Keratinocyte (primary cell): ENCODE measurements around the gene CADM2. TPM values are rescaled to one million over a fixed set of nuclear protein-coding genes. Genes with fewer than 3 reads are reported as not detected.

Source experiments
- DNase-seq: peaks from one replicate; pipeline ENCODE4 v3.0.0-alpha.2; 2011; ENCODE audit warnings: low read depth, missing footprints, low spot score
- FAIRE-seq: peaks from 2 replicates; lab custom pipeline; 2011; peaks lifted over from hg19 to GRCh38; lab: Jason Lieb, UNC
- H2AFZ ChIP-seq: 2 replicates; pipeline ENCODE4 v1.6.0; 2012; ENCODE audit warnings: low read length, control low read depth, inconsistent platforms; ENCODE audit not compliant: control insufficient read depth
- H3K27ac ChIP-seq: 2 replicates; pipeline ENCODE4 v1.5.1; 2011; ENCODE audit warnings: low read length; ENCODE audit not compliant: control insufficient read depth, insufficient read depth
- H3K27me3 ChIP-seq: 3 replicates; pipeline ENCODE4 v1.6.0; 2011; ENCODE audit warnings: low read length; ENCODE audit not compliant: control insufficient read depth, insufficient read depth; ENCODE audit errors: extremely low read depth
- H3K36me3 ChIP-seq, 2 experiments: 2 replicates in 1 of 2; 3 replicates in 1 of 2; pipeline ENCODE4 v1.5.1; 2011; ENCODE audit warnings: low read length in 2 of 2, mild to moderate bottlenecking in 1 of 2; ENCODE audit not compliant: control insufficient read depth in 2 of 2, insufficient read depth in 2 of 2; ENCODE audit errors: extremely low read depth in 1 of 2
- H3K4me1 ChIP-seq: 3 replicates; pipeline ENCODE4 v1.5.1; 2011; ENCODE audit warnings: low read length; ENCODE audit not compliant: control insufficient read depth, insufficient read depth; ENCODE audit errors: extremely low read depth
- H3K4me2 ChIP-seq: 3 replicates; pipeline ENCODE4 v1.6.0; 2011; ENCODE audit warnings: low read depth, low read length; ENCODE audit not compliant: control insufficient read depth, insufficient read depth; ENCODE audit errors: extremely low read depth
- H3K4me3 ChIP-seq, 3 experiments: fragments of 200-600 bp in 1 of 3; sonication (generic) in 1 of 3; 2 replicates in 2 of 3; 3 replicates in 1 of 3; pipeline ENCODE4 v1.5.1; 2011 to 2016; ENCODE audit warnings: low read length in 3 of 3, mild to moderate bottlenecking in 3 of 3, control low read depth in 2 of 3, inconsistent platforms in 1 of 3, low read depth in 1 of 3, mixed read lengths in 1 of 3, mixed run types in 1 of 3, moderate library complexity in 1 of 3; ENCODE audit not compliant: control insufficient read depth in 2 of 3, insufficient read depth in 2 of 3; ENCODE audit errors: extremely low read depth in 1 of 3
- H3K79me2 ChIP-seq: 2 replicates; pipeline ENCODE4 v1.6.0; 2012; ENCODE audit warnings: low read length; ENCODE audit not compliant: control insufficient read depth, insufficient read depth
- H3K9ac ChIP-seq: 3 replicates; pipeline ENCODE4 v1.6.0; 2011; ENCODE audit warnings: low read length; ENCODE audit not compliant: control insufficient read depth, insufficient read depth; ENCODE audit errors: extremely low read depth
- H3K9me1 ChIP-seq: 3 replicates; pipeline ENCODE4 v1.6.0; 2011; ENCODE audit warnings: low read length; ENCODE audit not compliant: control insufficient read depth, insufficient read depth; ENCODE audit errors: extremely low read depth
- H3K9me3 ChIP-seq: 2 replicates; pipeline ENCODE4 v1.5.1; 2012; ENCODE audit warnings: low read depth, low read length; ENCODE audit not compliant: control insufficient read depth
- H4K20me1 ChIP-seq: 3 replicates; pipeline ENCODE4 v1.6.0; 2011; ENCODE audit warnings: low read length; ENCODE audit not compliant: control insufficient read depth, insufficient read depth; ENCODE audit errors: extremely low read depth
- EZH2 ChIP-seq: IDR thresholded peaks from one replicate; pipeline ENCODE4 v1.6.1; 2012; ENCODE audit warnings: inconsistent platforms, mild to moderate bottlenecking, low read length, moderate library complexity
- dilution Hi-C: fragments of 300-500 bp; cut with MboI; formaldehyde crosslinking; loops from one replicate; pipeline ENCODE4 v1.7.0; 2020; ENCODE audit warnings: low sequenced_read_pairs; ENCODE audit not compliant: extremely low pct_ligation_motif_present
- polyA plus RNA-seq, 5 experiments: library from polyadenylated mRNA; depleted of rRNA in 3 of 5; stranded (reverse) in 3 of 5; stranded (forward) in 1 of 5; unstranded in 1 of 5; fragments of >200 nt; gene quantifications; 1 replicate in 1 of 5; 2 replicates in 3 of 5; 3 replicates in 1 of 5; pipeline versions ENCODE4 v1.2.1 to v1.2.3, GENCODE V29; 2011 to 2012; ENCODE audit warnings: missing spikeins in 2 of 5, low read depth in 1 of 5, low replicate concordance in 1 of 5
- TF ChIP-seq, protein P1 (sequence below), 3 experiments: IDR thresholded peaks in 1 of 3; conservative IDR thresholded peaks in 1 of 3; optimal IDR thresholded peaks in 1 of 3; 2 replicates in 2 of 3; 3 replicates in 1 of 3; pipeline versions ENCODE3 to v1.5.1; 2011; ENCODE audit warnings: low read length in 3 of 3, mild to moderate bottlenecking in 3 of 3, moderate library complexity in 2 of 3, control low read depth in 1 of 3, inconsistent platforms in 1 of 3; ENCODE audit not compliant: insufficient read depth in 2 of 3; ENCODE audit errors: extremely low read depth in 1 of 3

The CADM2 gene
- polyA plus RNA-seq, 1 donor (not counting 4 experiments of a cell fraction or from before 2014, with no cell fraction given) = not detected

DNA sequence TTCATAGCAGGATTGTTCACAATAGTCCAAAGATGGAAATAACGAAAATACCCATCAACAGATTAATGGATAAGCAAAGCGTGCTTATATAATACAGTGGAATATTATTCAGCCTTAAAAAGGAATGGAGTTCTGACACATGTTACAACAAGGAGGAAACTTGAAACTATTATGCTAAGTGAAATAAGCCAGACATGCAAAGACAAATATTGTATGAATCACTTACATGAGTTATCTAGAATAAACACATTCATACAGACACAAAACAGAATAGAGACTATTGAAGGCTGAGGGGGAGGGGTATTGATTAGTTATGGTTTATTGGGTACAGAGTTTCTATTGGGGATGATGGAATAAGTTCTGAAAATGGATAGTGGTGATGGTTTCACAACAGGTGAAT, 438.6 kb downstream of the CADM2 start:
- no peaks in the 10 kb centered on the region for H3K9me1 ChIP-seq
- no peaks in the 10 kb centered on the region for H3K4me1 ChIP-seq
- H4K20me1 ChIP-seq = no peaks in the 10 kb centered on the region
- FAIRE-seq (no peak), DNase-seq (no peak)
- no peak overlapping the region for H3K4me3 ChIP-seq
- dilution Hi-C loops = no loop called here
- H3K9ac ChIP-seq = no peak overlapping the region
- no peaks in the 10 kb centered on the region for H3K9me3 ChIP-seq
- no peak overlapping the region for H3K4me2 ChIP-seq
- H3K36me3 ChIP-seq = no peaks in the 10 kb centered on the region
- H2AFZ ChIP-seq = no peak overlapping the region
- H3K27ac ChIP-seq = no peak overlapping the region
- TF ChIP-seq, protein P1, sequence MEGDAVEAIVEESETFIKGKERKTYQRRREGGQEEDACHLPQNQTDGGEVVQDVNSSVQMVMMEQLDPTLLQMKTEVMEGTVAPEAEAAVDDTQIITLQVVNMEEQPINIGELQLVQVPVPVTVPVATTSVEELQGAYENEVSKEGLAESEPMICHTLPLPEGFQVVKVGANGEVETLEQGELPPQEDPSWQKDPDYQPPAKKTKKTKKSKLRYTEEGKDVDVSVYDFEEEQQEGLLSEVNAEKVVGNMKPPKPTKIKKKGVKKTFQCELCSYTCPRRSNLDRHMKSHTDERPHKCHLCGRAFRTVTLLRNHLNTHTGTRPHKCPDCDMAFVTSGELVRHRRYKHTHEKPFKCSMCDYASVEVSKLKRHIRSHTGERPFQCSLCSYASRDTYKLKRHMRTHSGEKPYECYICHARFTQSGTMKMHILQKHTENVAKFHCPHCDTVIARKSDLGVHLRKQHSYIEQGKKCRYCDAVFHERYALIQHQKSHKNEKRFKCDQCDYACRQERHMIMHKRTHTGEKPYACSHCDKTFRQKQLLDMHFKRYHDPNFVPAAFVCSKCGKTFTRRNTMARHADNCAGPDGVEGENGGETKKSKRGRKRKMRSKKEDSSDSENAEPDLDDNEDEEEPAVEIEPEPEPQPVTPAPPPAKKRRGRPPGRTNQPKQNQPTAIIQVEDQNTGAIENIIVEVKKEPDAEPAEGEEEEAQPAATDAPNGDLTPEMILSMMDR (optimal IDR thresholded peaks at IDR 0.05 in 1 of 3, IDR thresholded peaks at IDR 0.05 in 1 of 3, conservative IDR thresholded peaks at IDR 0.05 in 1 of 3; ENCODE audit: extremely low read depth in 1 of 3, insufficient read depth in 2 of 3, low read length in 3 of 3) = no peak
- no peak for TF ChIP-seq EZH2
- no peaks in the 10 kb centered on the region for H3K27me3 ChIP-seq
- H3K79me2 ChIP-seq = no peaks in the 10 kb centered on the region

DNA sequence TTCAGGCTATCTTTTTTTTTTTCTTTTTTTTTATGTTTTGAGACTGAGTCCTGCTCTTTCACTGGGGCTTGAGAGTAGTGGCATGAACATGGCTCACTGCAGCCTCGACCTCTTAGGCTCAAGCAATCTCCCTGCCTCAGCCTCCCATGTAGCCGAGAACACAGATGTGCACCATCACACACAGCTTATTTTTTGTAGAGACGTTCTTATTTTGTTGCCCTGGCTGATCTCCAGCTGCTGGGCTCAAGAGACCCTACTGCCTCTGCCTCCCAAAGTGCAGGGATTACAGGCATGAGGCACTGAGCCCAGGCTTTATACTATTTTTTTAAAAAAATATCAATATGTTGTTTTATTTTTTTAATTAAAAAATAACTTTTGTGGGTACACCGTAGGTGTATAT, 467.3 kb downstream of the CADM2 start:
- no peaks in the 10 kb centered on the region for H3K9me1 ChIP-seq
- H3K9me3 ChIP-seq = no peaks in the 10 kb centered on the region
- TF ChIP-seq EZH2 = no peak
- TF ChIP-seq, protein P1 (optimal IDR thresholded peaks at IDR 0.05 in 1 of 3, IDR thresholded peaks at IDR 0.05 in 1 of 3, conservative IDR thresholded peaks at IDR 0.05 in 1 of 3; ENCODE audit: extremely low read depth in 1 of 3, insufficient read depth in 2 of 3, low read length in 3 of 3) = no peak
- dilution Hi-C loops = no loop called here
- FAIRE-seq (no peak), DNase-seq (no peak)
- no peaks in the 10 kb centered on the region for H4K20me1 ChIP-seq
- no peaks in the 10 kb centered on the region for H3K4me1 ChIP-seq
- no peaks in the 10 kb centered on the region for H3K79me2 ChIP-seq
- no peak overlapping the region for H3K27ac ChIP-seq
- no peak overlapping the region for H3K4me3 ChIP-seq
- H3K27me3 ChIP-seq = no peaks in the 10 kb centered on the region
- no peak overlapping the region for H3K9ac ChIP-seq
- no peak overlapping the region for H3K4me2 ChIP-seq
- H2AFZ ChIP-seq = no peak overlapping the region
- H3K36me3 ChIP-seq = no peaks in the 10 kb centered on the region
